Suprapubic skin (tissue), 4 donors: ENCODE results near the gene GALNT7.

Experiments used
- CTCF ChIP-seq, 2 donors: fragments of 200-600 bp in 1 of 2; fragments of 450-650 bp in 1 of 2; sonication (generic) in 1 of 2; IDR thresholded peaks; one replicate each; pipeline ENCODE4 v1.5.1; 2016 to 2019; ENCODE audit warnings: antibody characterized with exemption in 2 of 2, mild to moderate bottlenecking in 1 of 2, moderate library complexity in 1 of 2
- EP300 ChIP-seq: sonication (generic); formaldehyde crosslinking; IDR thresholded peaks from one replicate; pipeline ENCODE4 v1.6.1; 2017; ENCODE audit warnings: antibody characterized with exemption
- POLR2AphosphoS5 ChIP-seq, 3 donors: sonication (generic); formaldehyde crosslinking; IDR thresholded peaks; one replicate each; pipeline ENCODE4 v1.6.1; 2017; ENCODE audit warnings: antibody characterized with exemption in 3 of 3

- TF ChIP-seq CTCF (IDR thresholded peaks at IDR 0.05) (no peak), POLR2AphosphoS5 (IDR thresholded peaks at IDR 0.05) (no peak), EP300 (no peak)
Measured at GRCh38 chr4:173269280-173269679, 100.7 kb downstream of the GALNT7 start.
